VCaP (cell line): ENCODE results near the gene HCFC1.

Experiments used
- H3K27ac ChIP-seq: fragments of 450-650 bp; 2 replicates; pipeline ENCODE4 v1.5.1; 2017
- TF ChIP-seq, protein P1 (sequence below): fragments of 450-650 bp; conservative IDR thresholded peaks from 2 replicates; pipeline ENCODE4 v1.5.1; 2017; ENCODE audit warnings: mild to moderate bottlenecking, moderate library complexity

The HCFC1 gene

DNA sequence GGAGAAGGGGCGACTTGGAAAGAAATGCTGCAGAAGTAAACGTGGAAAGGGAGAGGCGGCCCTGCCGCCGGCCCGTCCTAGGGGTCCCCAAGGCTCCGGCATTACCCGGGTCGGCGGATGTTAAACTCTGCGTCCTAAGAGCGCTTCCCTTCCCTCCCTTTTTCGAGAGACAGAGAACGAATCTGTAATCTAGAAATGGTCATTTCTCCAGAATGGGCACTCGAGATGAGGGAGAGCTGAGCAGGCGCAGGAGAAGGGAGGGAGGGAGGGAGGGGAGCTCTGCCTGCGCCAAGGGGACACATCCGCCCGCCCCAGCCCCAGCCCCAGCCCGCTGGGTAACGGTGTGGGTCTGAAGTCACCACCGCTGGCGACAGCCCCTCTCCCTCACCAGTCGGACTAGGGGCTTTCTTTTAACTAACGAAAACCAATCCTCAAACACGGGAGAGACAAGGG is 1.7 kb downstream of the HCFC1 start:
- H3K27ac ChIP-seq = peak overlapping the region; percentile 98
- TF ChIP-seq, protein P1, sequence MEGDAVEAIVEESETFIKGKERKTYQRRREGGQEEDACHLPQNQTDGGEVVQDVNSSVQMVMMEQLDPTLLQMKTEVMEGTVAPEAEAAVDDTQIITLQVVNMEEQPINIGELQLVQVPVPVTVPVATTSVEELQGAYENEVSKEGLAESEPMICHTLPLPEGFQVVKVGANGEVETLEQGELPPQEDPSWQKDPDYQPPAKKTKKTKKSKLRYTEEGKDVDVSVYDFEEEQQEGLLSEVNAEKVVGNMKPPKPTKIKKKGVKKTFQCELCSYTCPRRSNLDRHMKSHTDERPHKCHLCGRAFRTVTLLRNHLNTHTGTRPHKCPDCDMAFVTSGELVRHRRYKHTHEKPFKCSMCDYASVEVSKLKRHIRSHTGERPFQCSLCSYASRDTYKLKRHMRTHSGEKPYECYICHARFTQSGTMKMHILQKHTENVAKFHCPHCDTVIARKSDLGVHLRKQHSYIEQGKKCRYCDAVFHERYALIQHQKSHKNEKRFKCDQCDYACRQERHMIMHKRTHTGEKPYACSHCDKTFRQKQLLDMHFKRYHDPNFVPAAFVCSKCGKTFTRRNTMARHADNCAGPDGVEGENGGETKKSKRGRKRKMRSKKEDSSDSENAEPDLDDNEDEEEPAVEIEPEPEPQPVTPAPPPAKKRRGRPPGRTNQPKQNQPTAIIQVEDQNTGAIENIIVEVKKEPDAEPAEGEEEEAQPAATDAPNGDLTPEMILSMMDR = no peak

DNA sequence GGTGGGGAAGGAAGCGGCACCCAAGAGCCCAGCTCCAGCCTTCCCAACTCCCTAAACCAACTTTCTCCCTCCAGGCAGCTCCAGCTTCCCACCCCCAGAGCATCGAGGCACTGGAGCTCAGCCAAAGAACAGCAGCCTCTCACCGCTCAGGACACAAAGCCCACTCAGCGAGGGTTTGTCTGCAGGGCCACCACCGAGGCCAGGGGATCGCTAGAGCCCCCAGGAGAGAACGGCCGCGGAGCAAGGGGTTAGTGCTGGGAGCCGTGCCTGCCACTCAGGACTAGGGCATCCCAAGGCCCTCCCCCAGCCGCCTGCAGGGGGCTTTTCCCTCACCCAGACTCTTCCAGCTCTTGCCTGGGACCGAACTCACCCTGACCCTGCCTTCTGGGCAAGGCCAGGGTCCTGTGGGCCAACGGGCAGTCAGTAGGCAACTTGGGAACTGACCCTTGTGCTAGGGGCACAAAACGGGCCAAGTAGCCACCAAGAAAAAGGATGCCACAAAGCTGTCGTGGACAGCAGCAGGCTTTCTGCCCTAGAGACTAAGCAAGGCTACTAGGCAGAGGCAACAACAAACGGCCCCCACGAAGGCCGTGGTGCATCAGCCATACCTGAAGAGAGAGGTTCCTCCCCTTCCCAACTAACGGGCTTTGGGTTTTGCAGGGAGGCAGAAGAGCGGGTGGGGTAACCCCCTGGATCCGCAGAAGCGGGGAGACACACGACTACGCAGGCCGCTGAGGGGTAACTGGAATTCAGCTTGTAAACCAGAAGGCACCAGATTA is 2.3 kb downstream of the HCFC1 start:
- H3K27ac ChIP-seq = peak overlapping the region; percentile 98
- TF ChIP-seq, protein P1 = 0 out of 2 replicates have a peak, but pooled peaks have one; percentile 3

DNA sequence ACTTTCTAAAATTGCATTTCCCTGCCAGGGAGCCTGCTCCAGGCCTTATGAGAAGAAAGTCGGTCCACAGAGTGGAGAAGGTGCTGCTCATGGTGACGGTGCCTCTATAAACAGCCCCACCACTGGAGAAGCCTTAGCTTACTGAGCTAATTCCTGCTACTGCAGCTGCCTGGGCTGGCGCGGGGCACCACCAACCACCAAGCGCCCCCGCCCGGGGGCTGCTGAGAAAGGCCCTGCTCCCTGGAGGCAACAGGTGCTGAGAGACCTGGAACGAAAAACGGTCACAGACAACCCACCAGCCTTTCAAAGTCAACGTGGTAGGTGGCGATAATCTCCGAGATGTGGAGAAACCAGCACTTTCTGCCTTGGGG is 2.9 kb downstream of the HCFC1 start:
- TF ChIP-seq, protein P1 = 0 out of 2 replicates have a peak, but pooled peaks have one; percentile 13
- peak overlapping the region; percentile 98 for H3K27ac ChIP-seq

DNA sequence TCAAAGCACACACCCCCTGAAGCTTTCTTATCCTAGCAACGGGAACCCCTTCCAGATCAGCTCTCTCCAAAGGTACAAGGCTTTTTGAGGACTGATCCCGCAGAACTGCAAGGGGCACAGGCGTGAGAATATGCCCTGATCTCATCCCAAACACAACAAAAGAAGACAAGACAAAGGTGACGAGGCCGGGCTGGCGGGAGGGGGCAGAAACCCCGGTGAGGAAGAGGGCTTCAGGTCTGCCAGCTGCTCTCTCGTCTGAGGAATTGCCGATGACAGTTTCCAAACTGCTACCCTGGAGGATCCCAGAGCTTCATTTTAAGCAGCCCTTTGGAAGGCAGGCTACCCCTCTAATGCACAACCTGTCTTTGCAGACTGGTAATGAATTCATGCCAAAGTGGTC is 3.4 kb downstream of the HCFC1 start:
- TF ChIP-seq, protein P1 = no peak
- H3K27ac ChIP-seq = peak overlapping the region; percentile 98

DNA sequence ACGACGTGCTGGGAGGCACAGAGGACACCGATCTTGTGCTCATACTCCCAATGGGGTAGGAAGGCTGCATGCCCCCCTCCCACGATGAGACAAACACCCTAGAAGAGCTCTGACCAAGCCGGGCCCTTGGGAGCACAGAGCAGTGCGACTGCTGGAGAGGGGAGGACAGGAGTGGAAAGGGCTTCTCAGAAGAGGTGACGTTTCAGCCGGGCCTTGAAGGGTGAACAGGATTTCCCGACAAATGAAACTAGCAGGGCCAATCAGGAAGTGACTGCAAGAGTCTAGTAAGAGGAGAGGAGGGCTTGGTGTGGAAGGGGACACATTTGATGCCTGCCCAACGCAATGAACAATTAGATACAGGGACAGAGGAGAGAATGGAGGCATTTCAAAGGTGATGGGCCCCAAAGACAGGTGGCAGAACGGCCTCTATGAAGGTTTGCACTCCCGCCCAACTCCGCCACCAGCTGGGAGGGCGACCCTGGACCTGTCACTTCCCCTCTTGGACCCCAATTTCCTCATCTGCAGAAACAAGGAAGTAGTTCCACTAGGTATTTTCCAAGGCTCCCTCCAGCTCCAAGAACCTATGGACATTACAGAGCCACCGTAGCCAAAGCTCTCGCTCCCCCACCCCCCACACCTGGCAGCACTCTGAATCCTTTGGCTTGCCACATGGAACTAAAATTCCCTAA is 3.9 kb downstream of the HCFC1 start:
- TF ChIP-seq, protein P1 = no peak

DNA sequence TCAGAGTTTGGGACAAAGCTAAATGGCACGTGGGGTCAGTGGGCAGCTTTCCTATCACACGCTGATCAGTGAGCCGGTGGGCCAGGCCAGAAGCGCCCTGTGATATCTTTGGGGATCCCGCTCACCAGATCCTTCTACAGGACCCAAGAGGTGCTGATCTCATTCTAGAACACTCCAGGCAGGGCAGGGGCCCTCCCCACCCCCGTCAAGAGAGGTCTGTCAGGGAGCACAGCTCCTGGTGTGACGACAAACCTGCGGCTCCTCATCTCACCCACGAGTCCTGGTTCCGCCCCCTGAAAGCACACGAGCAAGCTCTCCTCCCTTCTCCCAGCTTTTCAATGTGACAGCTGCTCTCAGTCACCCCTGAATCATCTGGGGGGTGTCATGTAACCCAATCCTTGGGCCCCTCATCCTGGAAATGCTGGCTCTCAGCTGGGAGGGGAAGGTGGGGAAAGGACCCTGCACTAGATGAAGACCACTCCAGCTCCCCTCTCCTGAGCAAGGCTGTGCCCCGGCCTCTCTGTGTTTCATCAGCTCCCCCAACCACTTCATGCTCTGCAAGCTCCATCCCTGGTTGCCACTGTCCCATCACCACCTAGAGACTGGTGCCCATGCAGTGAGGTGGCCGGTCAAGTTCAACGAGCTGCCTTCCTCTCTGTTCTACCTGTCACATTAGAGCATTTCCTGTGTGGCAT is 4.6 kb downstream of the HCFC1 start:
- TF ChIP-seq, protein P1 = no peak
- H3K27ac ChIP-seq = peak overlapping the region; percentile 98

More for the DNA sequence above, 3.9 kb downstream of the HCFC1 start:
- H3K27ac ChIP-seq = peak overlapping the region; percentile 98

DNA sequence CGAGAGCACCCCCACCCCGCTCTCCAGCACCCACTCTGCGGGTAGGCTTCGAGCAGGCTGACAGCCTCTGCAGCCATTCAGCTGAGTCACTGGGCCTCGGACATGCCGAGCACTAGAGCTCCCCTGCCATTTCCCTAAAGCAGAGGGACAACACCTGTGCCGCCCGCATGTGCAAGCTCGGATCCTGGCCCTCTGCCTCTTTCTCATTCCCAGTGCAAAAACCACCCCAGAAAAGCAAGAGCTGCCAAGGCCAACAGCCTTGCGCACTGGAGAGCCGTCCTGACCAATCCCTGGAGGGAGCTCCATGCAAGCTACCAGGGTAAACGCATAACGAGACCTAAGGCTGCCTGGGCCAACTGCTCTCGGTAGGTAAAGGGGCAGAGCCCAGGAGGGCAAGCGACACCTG is 5.3 kb downstream of the HCFC1 start:
- H3K27ac ChIP-seq = peak overlapping the region; percentile 98; the same call in 1 of the 2 replicates
- TF ChIP-seq, protein P1 = no peak
